Peyer's patch (tissue), 4 donors: Measurements from ENCODE around the gene ADAMTS1.

Experiments used
- CTCF ChIP-seq, 6 experiments: fragments of 450-650 bp in 4 of 6; fragments of 200-600 bp in 2 of 6; sonication (generic) in 1 of 6; IDR thresholded peaks; one replicate each; pipeline ENCODE4 v1.5.1; 2017 to 2019; ENCODE audit warnings: antibody characterized with exemption in 6 of 6, mild to moderate bottlenecking in 3 of 6, moderate library complexity in 1 of 6
- POLR2A ChIP-seq, 2 donors: fragments of 450-650 bp; IDR thresholded peaks; one replicate each; pipeline ENCODE4 v1.5.1; 2017; ENCODE audit warnings: antibody characterized with exemption in 2 of 2, mild to moderate bottlenecking in 2 of 2, moderate library complexity in 2 of 2

GRCh38 chr21:26820509-26820908 lies 24.7 kb downstream of the ADAMTS1 start:
- TF ChIP-seq CTCF (IDR thresholded peaks at IDR 0.05) (no peak), POLR2A (IDR thresholded peaks at IDR 0.05) (no peak)
